Endodermal cell (in vitro differentiated cells): ENCODE measurements around the gene TUB. TPM values are rescaled to one million over a fixed set of nuclear protein-coding genes. Genes with fewer than 3 reads are reported as not detected.

Experiments used
- DNase-seq: peaks from one replicate; pipeline ENCODE4 v3.0.0-alpha.2; 2017
- H3K27ac ChIP-seq: 2 replicates; pipeline ENCODE4 v1.5.1; 2013; ENCODE audit warnings: mild to moderate bottlenecking, low read depth, low read length, moderate library complexity
- H3K27me3 ChIP-seq: 2 replicates; pipeline ENCODE4 v1.6.1; 2013; ENCODE audit warnings: mild to moderate bottlenecking, low read length, moderate library complexity; ENCODE audit not compliant: insufficient read depth, control insufficient read depth, poor library complexity, severe bottlenecking
- H3K36me3 ChIP-seq: 2 replicates; pipeline ENCODE4 v1.7.0; 2013; ENCODE audit warnings: mild to moderate bottlenecking, low read length, moderate library complexity; ENCODE audit not compliant: control insufficient read depth, insufficient read depth
- H3K4me1 ChIP-seq: one replicate; pipeline ENCODE4 v1.7.0; 2013; ENCODE audit warnings: low read length; ENCODE audit not compliant: control insufficient read depth, insufficient read depth
- H3K4me3 ChIP-seq: 2 replicates; pipeline ENCODE4 v1.5.1; 2013; ENCODE audit warnings: mild to moderate bottlenecking, low read length, moderate library complexity
- H3K9ac ChIP-seq: 2 replicates; pipeline ENCODE4 v1.6.1; 2013; ENCODE audit warnings: mild to moderate bottlenecking, low read length, moderate library complexity; ENCODE audit not compliant: poor library complexity, severe bottlenecking; ENCODE audit errors: extremely low read depth
- H3K9me3 ChIP-seq: 2 replicates; pipeline ENCODE4 v1.6.1; 2013; ENCODE audit warnings: mild to moderate bottlenecking, low read length, moderate library complexity; ENCODE audit not compliant: control insufficient read depth
- H3K27ac Mint-ChIP-seq: 2 replicates; pipeline ENCODE4 v1.8.0; 2020; ENCODE audit warnings: mixed read lengths
- H3K27me3 Mint-ChIP-seq: 2 replicates; pipeline ENCODE4 v1.8.0; 2021; ENCODE audit warnings: mild to moderate bottlenecking, mixed read lengths; ENCODE audit not compliant: insufficient read depth
- H3K36me3 Mint-ChIP-seq: 2 replicates; pipeline ENCODE4 v1.8.0; 2020; ENCODE audit warnings: low read depth, mixed read lengths
- H3K4me1 Mint-ChIP-seq: 2 replicates; pipeline ENCODE4 v1.8.0; 2020; ENCODE audit warnings: mixed read lengths
- H3K4me3 Mint-ChIP-seq: 2 replicates; pipeline ENCODE4 v1.8.0; 2020; ENCODE audit warnings: mild to moderate bottlenecking, moderate library complexity, mixed read lengths
- H3K9me3 Mint-ChIP-seq: 2 replicates; pipeline ENCODE4 v1.8.0; 2020; ENCODE audit warnings: mild to moderate bottlenecking, mixed read lengths
- CTCF ChIP-seq: fragments of 200-600 bp; sonication (generic); conservative IDR thresholded peaks from 2 replicates; pipeline ENCODE4 v1.5.0; 2021; ENCODE audit warnings: antibody characterized with exemption, mild to moderate bottlenecking
- WGBS, 2 experiments: methylation state at CpG; one replicate each; pipeline versions ENCODE4 v1.1.5 to v1.1.7; 2013; ENCODE audit warnings: missing lambda C conversion rate in 2 of 2, mixed read lengths in 1 of 2; ENCODE audit not compliant: insufficient coverage in 1 of 2, insufficient read length in 1 of 2; 5-methylcytosine and 5-hydroxymethylcytosine counted together
- total RNA-seq, 2 donors: library from RNA; stranded (reverse); fragmentation: NEBNext Ultra II Directional in 1 of 2; extraction: Animal tissue kit (Norgen Biotek cat#: 25700) in 1 of 2; gene quantifications; 2 replicates in 1 of 2; 3 replicates in 1 of 2; pipeline ENCODE4 v1.2.1, GENCODE V29; 2021

Gene TUB
- total RNA-seq, 2 donors from 2014 or later, result 15.8 to 29.9 TPM

GRCh38 chr11:8086571-8086970 is 5.6 kb downstream of the TUB start:
- Histone ChIP-seq H3K27ac (no peak overlapping the region), H3K9me3 (no peaks in the 10 kb centered on the region), H3K4me1 (peaks cover 3% of the 10 kb centered on the region), H3K36me3 (no peaks in the 10 kb centered on the region), H3K27me3 (peaks cover 9% of the 10 kb centered on the region), H3K4me3 (no peak overlapping the region), H3K9ac (no peak overlapping the region)
- Mint-ChIP-seq H3K4me3 (no peak overlapping the region), H3K27me3 (peaks cover 14% of the 10 kb centered on the region), H3K27ac (no peak overlapping the region), H3K4me1 (peaks cover 7% of the 10 kb centered on the region), H3K36me3 (no peaks in the 10 kb centered on the region), H3K9me3 (no peaks in the 10 kb centered on the region)
- no peak for TF ChIP-seq CTCF
- no peak for DNase-seq
- 94 to 100% methylated on average over 1 to 6 of the region's 7 CpGs for WGBS, 2 experiments

GRCh38 chr11:8087185-8087584 is 6.2 kb downstream of the TUB start:
- Histone ChIP-seq H3K36me3 (no peaks in the 10 kb centered on the region), H3K4me1 (no peaks in the 10 kb centered on the region), H3K27me3 (peaks cover 3% of the 10 kb centered on the region), H3K9me3 (no peaks in the 10 kb centered on the region), H3K27ac (no peak overlapping the region), H3K9ac (no peak overlapping the region), H3K4me3 (no peak overlapping the region)
- H3K4me3 Mint-ChIP-seq, result no peak overlapping the region
- H3K9me3 Mint-ChIP-seq, result no peaks in the 10 kb centered on the region
- peaks cover 7% of the 10 kb centered on the region for H3K27me3 Mint-ChIP-seq
- peak; percentile 85 for DNase-seq
- no peak overlapping the region for H3K27ac Mint-ChIP-seq
- H3K36me3 Mint-ChIP-seq, result no peaks in the 10 kb centered on the region
- peak; percentile 75 for TF ChIP-seq CTCF
- WGBS, 2 experiments, result 73 to 79% methylated on average over 4 of the region's 4 CpGs
- peaks cover 7% of the 10 kb centered on the region for H3K4me1 Mint-ChIP-seq

GRCh38 chr11:8087756-8088155 is 6.7 kb downstream of the TUB start:
- H3K4me1 Mint-ChIP-seq, result peaks cover 8% of the 10 kb centered on the region
- Histone ChIP-seq H3K9ac (no peak overlapping the region), H3K9me3 (no peaks in the 10 kb centered on the region), H3K36me3 (no peaks in the 10 kb centered on the region), H3K27ac (no peak overlapping the region), H3K27me3 (no peaks in the 10 kb centered on the region), H3K4me3 (no peak overlapping the region), H3K4me1 (no peaks in the 10 kb centered on the region)
- H3K36me3 Mint-ChIP-seq, result no peaks in the 10 kb centered on the region
- H3K27ac Mint-ChIP-seq, result no peak overlapping the region
- WGBS, 2 experiments, result 86 to 94% methylated on average over 3 of the region's 3 CpGs
- no peak for TF ChIP-seq CTCF
- no peak for DNase-seq
- H3K27me3 Mint-ChIP-seq, result peaks cover 2% of the 10 kb centered on the region
- H3K4me3 Mint-ChIP-seq, result no peak overlapping the region
- no peaks in the 10 kb centered on the region for H3K9me3 Mint-ChIP-seq
